ENCODE data around the gene ZNF578. TPM values are rescaled to one million over a fixed set of nuclear protein-coding genes. Genes with fewer than 3 reads are reported as not detected.
"Not testable (repeated sequence)": the region's sequence is repeated elsewhere in the genome, so short reads cannot be mapped to it uniquely, and the experiment has no call there.

Gene ZNF578
- total and polyA plus RNA-seq, 3 donors from 2014 or later: 12.2 to 23.1 (median 18.0) TPM

GRCh38 chr19:52541608-52542007 is 88.3 kb downstream of the ZNF578 start:
- no peaks in the 10 kb centered on the region for H3K27me3 ChIP-seq
- TF ChIP-seq POLR2A (IDR thresholded peaks at IDR 0.05): no peak
- no peak for TF ChIP-seq CTCF (IDR thresholded peaks at IDR 0.05)
- no peaks in the 10 kb centered on the region for H3K4me1 ChIP-seq
- H3K9me3 ChIP-seq: no peaks in the 10 kb centered on the region
- H3K27ac ChIP-seq: no peak overlapping the region
- H3K4me3 ChIP-seq: no peak overlapping the region
- intact Hi-C loops (cut with DNase I; ENCODE audit: low total_unique reads): no loop called here
- WGBS, 2 donors: 83 to 85% methylated on average over 5 of the region's 5 CpGs
- H3K36me3 ChIP-seq (ENCODE audit: low read depth, missing control alignments): no peaks in the 10 kb centered on the region
- DNase-seq: no peak

- DNase-seq; intact Hi-C loops (cut with DNase I; ENCODE audit: low total_unique reads); H3K27ac ChIP-seq; H3K4me1 ChIP-seq; H3K36me3 ChIP-seq (ENCODE audit: low read depth, missing control alignments); H3K4me3 ChIP-seq; H3K9me3 ChIP-seq; H3K27me3 ChIP-seq: not testable (repeated sequence)
- 82 to 87% methylated on average over 6 of the region's 6 CpGs for WGBS, 2 donors
These were observed 89.2 kb downstream of the ZNF578 start for GRCh38 chr19:52542541-52542940.

GRCh38 chr19:52542984-52543664 is 89.8 kb downstream of the ZNF578 start:
- Histone ChIP-seq H3K9me3 (no peaks in the 10 kb centered on the region), H3K27me3 (no peaks in the 10 kb centered on the region), H3K27ac (no peak overlapping the region), H3K36me3 (ENCODE audit: low read depth, missing control alignments) (no peaks in the 10 kb centered on the region), H3K4me3 (no peak overlapping the region), H3K4me1 (no peaks in the 10 kb centered on the region)
- TF ChIP-seq POLR2A (IDR thresholded peaks at IDR 0.05): no peak
- no peak for TF ChIP-seq CTCF (IDR thresholded peaks at IDR 0.05)
- 86 to 88% methylated on average over 8 of the region's 8 CpGs for WGBS, 2 donors
- intact Hi-C loops (cut with DNase I; ENCODE audit: low total_unique reads): no loop called here
- no peak for DNase-seq

- WGBS, 2 donors: 97% methylated on average over 15 of the region's 15 CpGs
- no peaks in the 10 kb centered on the region for H3K27me3 ChIP-seq
- H3K36me3 ChIP-seq (ENCODE audit: low read depth, missing control alignments): peaks cover 4% of the 10 kb centered on the region
- TF ChIP-seq CTCF (IDR thresholded peaks at IDR 0.05) (no peak), POLR2A (IDR thresholded peaks at IDR 0.05) (no peak)
- DNase-seq: no peak
- no peak overlapping the region for H3K27ac ChIP-seq
- intact Hi-C loops (cut with DNase I; ENCODE audit: low total_unique reads): no loop called here
- H3K4me3 ChIP-seq: no peak overlapping the region
- H3K4me1 ChIP-seq: no peaks in the 10 kb centered on the region
- no peaks in the 10 kb centered on the region for H3K9me3 ChIP-seq
These were observed 101.0 kb downstream of the ZNF578 start for GRCh38 chr19:52554216-52554971.

- WGBS, 2 donors: 96 to 97% methylated on average over 16 of the region's 16 CpGs
- Histone ChIP-seq H3K4me1 (no peaks in the 10 kb centered on the region), H3K9me3 (no peaks in the 10 kb centered on the region), H3K4me3 (no peak overlapping the region), H3K27ac (no peak overlapping the region), H3K36me3 (ENCODE audit: low read depth, missing control alignments) (peaks cover 4% of the 10 kb centered on the region), H3K27me3 (no peaks in the 10 kb centered on the region)
- intact Hi-C loops (cut with DNase I; ENCODE audit: low total_unique reads): no loop called here
- no peak for DNase-seq
- no peak for TF ChIP-seq POLR2A (IDR thresholded peaks at IDR 0.05)
- no peak for TF ChIP-seq CTCF (IDR thresholded peaks at IDR 0.05)
These were observed 104.1 kb downstream of the ZNF578 start for GRCh38 chr19:52557231-52557995.

GRCh38 chr19:52558732-52559445 is 105.5 kb downstream of the ZNF578 start:
- 73 to 79% methylated on average over 5 of the region's 5 CpGs for WGBS, 2 donors
- H3K9me3 ChIP-seq; H3K27me3 ChIP-seq; H3K27ac ChIP-seq; DNase-seq; H3K4me1 ChIP-seq; H3K36me3 ChIP-seq (ENCODE audit: low read depth, missing control alignments); intact Hi-C loops (cut with DNase I; ENCODE audit: low total_unique reads); H3K4me3 ChIP-seq: not testable (repeated sequence)

DNA sequence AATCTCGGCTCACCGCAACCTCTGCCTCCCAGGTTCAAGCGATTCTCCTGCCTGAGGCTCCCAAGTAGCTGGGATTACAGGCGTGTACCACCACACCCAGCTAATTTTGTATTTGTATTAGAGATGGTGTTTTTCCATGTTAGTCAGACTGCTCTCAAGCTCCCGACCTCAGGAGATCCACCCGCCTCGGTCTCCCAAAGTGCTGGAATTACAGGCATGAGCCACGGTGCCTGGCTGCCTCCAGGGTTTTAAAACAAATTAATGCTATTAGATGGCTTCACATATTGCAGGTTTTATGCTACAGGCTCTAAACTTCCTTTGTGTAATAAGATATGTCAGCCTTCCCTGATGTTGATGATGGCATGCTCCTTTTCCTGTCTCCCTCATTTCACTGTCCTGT is 108.3 kb downstream of the ZNF578 start:
- 93 to 98% methylated on average over 8 of the region's 8 CpGs for WGBS, 2 donors
- H3K27ac ChIP-seq; H3K4me3 ChIP-seq; DNase-seq; H3K4me1 ChIP-seq; H3K36me3 ChIP-seq (ENCODE audit: low read depth, missing control alignments); H3K9me3 ChIP-seq; H3K27me3 ChIP-seq; intact Hi-C loops (cut with DNase I; ENCODE audit: low total_unique reads): not testable (repeated sequence)
